Caco-2 (cell line): ENCODE data around the gene ADAM12. TPM values are rescaled to one million over a fixed set of nuclear protein-coding genes. Genes with fewer than 3 reads are reported as not detected.

Source experiments
- BruUV-seq: library from RNA; stranded (reverse); fragments of 400-500 nt; replicated peaks from 2 replicates; lab custom pipeline; 2021; lab: Mats Ljungman, UMichigan
- CTCF ChIA-PET: fragments of 300-600 bp; sonication (Branson Sonifier 250); formaldehyde crosslinking; loops from one replicate; lab custom pipeline; 2022; ENCODE audit warnings: antibody characterized with exemption; lab: Charles Lee
- POLR2A ChIA-PET: fragments of 300-600 bp; sonication (Branson Sonifier 250); formaldehyde crosslinking; loops from one replicate; lab custom pipeline; 2022; ENCODE audit warnings: antibody characterized with exemption; lab: Charles Lee
- DNase-seq, 2 experiments: peaks; one replicate each; pipeline versions ENCODE4 v3.0.0 to v3.0.0-alpha.2; 2020 to 2022
- H3K27me3 ChIP-seq: replicated peaks from 2 replicates; pipeline ENCODE4 v1.6.0; 2011; ENCODE audit warnings: low read length; ENCODE audit not compliant: control insufficient read depth, insufficient read depth
- H3K36me3 ChIP-seq: 2 replicates; pipeline ENCODE4 v1.5.1; 2011; ENCODE audit warnings: low read length; ENCODE audit not compliant: control insufficient read depth, insufficient read depth
- H3K4me1 ChIP-seq: fragments of 250-450 bp; sonication (Bioruptor Pico); 2 replicates; pipeline ENCODE4 v1.5.1; 2020; ENCODE audit warnings: mild to moderate bottlenecking
- H3K4me3 ChIP-seq: 2 replicates; pipeline ENCODE4 v1.5.1; 2011; ENCODE audit warnings: low read depth, mild to moderate bottlenecking, control low read depth, low read length
- H3K9me3 ChIP-seq: fragments of 250-450 bp; sonication (Bioruptor Pico); 2 replicates; pipeline ENCODE4 v1.5.1; 2020; ENCODE audit warnings: mild to moderate bottlenecking, moderate library complexity
- H3K27ac Mint-ChIP-seq: one replicate; pipeline ENCODE4 v1.8.0; 2022; ENCODE audit warnings: mixed read lengths; ENCODE audit not compliant: unreplicated experiment
- H3K27me3 Mint-ChIP-seq: one replicate; pipeline ENCODE4 v1.8.0; 2022; ENCODE audit warnings: mixed read lengths; ENCODE audit not compliant: insufficient read depth, unreplicated experiment
- H3K36me3 Mint-ChIP-seq: one replicate; pipeline ENCODE4 v1.8.0; 2022; ENCODE audit warnings: mild to moderate bottlenecking, mixed read lengths; ENCODE audit not compliant: insufficient read depth, unreplicated experiment
- H3K4me1 Mint-ChIP-seq: one replicate; pipeline ENCODE4 v1.8.0; 2022; ENCODE audit warnings: low read depth, mixed read lengths; ENCODE audit not compliant: unreplicated experiment
- H3K4me3 Mint-ChIP-seq: one replicate; pipeline ENCODE4 v1.8.0; 2022; ENCODE audit warnings: mild to moderate bottlenecking, moderate library complexity, mixed read lengths; ENCODE audit not compliant: unreplicated experiment
- H3K9me3 Mint-ChIP-seq: one replicate; pipeline ENCODE4 v1.8.0; 2022; ENCODE audit warnings: mixed read lengths; ENCODE audit not compliant: unreplicated experiment
- intact Hi-C: fragments of 100-400 bp; cut with micrococcal nuclease; formaldehyde crosslinking; loops from one replicate; pipeline ENCODE4 v1.10.0; 2022; ENCODE audit not compliant: unreplicated experiment
- total RNA-seq: library from RNA; stranded (reverse); gene quantifications from 2 replicates; pipeline ENCODE4 v1.2.3, GENCODE V29; 2022
- TF ChIP-seq, protein P1 (sequence below), 2 experiments: fragments of 200-600 bp in 1 of 2; IDR thresholded peaks; 1 replicate in 1 of 2; 2 replicates in 1 of 2; pipeline versions ENCODE4 v1.5.1 to v1.8.0; 2011 to 2022; ENCODE audit warnings: antibody characterized with exemption in 1 of 2, control low read depth in 1 of 2, inconsistent platforms in 1 of 2, low read depth in 1 of 2, low read length in 1 of 2, mild to moderate bottlenecking in 1 of 2, moderate library complexity in 1 of 2; ENCODE audit not compliant: insufficient read depth in 1 of 2, severe bottlenecking in 1 of 2, unreplicated experiment in 1 of 2

Gene ADAM12
- total RNA-seq, 1 experiment from 2014 or later, result not detected

DNA sequence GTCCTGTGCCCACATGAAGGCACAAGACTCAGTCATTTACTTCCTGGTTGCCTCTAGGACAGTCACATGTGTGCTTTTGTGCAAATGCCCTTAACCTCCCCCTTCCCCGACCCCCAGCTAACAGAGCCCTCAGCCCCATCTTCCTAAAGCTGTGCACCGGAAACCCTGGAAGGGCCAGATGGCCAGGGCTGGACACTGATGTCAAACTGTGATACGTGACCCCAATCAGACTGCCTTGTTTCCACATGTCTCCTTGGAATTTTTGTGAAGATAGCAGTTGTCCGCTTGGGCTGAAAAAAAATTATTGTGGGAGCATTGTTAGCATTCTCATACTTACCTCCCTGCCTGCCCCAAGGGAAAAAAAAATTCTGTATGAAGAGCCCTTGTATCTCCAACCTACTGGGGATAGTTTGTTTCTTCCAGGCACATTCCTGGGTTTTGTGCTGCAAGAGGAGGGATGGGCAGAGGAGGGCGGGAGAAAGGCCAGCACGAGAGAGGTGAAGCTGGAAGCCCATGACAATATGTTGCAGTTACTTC is 17.0 kb upstream of the ADAM12 start:
- no peak for DNase-seq
- ChIA-PET CTCF (no interaction called here), POLR2A (no interaction called here)
- no peaks in the 10 kb centered on the region for H3K4me1 ChIP-seq
- Mint-ChIP-seq H3K4me1 (no peaks in the 10 kb centered on the region), H3K27ac (no peak overlapping the region), H3K4me3 (no peak overlapping the region), H3K9me3 (no peaks in the 10 kb centered on the region), H3K27me3 (peaks cover 13% of the 10 kb centered on the region), H3K36me3 (no peaks in the 10 kb centered on the region)
- TF ChIP-seq, protein P1, sequence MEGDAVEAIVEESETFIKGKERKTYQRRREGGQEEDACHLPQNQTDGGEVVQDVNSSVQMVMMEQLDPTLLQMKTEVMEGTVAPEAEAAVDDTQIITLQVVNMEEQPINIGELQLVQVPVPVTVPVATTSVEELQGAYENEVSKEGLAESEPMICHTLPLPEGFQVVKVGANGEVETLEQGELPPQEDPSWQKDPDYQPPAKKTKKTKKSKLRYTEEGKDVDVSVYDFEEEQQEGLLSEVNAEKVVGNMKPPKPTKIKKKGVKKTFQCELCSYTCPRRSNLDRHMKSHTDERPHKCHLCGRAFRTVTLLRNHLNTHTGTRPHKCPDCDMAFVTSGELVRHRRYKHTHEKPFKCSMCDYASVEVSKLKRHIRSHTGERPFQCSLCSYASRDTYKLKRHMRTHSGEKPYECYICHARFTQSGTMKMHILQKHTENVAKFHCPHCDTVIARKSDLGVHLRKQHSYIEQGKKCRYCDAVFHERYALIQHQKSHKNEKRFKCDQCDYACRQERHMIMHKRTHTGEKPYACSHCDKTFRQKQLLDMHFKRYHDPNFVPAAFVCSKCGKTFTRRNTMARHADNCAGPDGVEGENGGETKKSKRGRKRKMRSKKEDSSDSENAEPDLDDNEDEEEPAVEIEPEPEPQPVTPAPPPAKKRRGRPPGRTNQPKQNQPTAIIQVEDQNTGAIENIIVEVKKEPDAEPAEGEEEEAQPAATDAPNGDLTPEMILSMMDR (IDR thresholded peaks at IDR 0.05; ENCODE audit: insufficient read depth in 1 of 2, low read depth in 1 of 2, low read length in 1 of 2, severe bottlenecking in 1 of 2, unreplicated experiment in 1 of 2), result no peak
- intact Hi-C loops, result no loop called here
- no peaks in the 10 kb centered on the region for H3K36me3 ChIP-seq
- H3K4me3 ChIP-seq, result no peak overlapping the region
- no peaks in the 10 kb centered on the region for H3K9me3 ChIP-seq
- H3K27me3 ChIP-seq, result no peaks in the 10 kb centered on the region
- no TSS peak for BruUV-seq

DNA sequence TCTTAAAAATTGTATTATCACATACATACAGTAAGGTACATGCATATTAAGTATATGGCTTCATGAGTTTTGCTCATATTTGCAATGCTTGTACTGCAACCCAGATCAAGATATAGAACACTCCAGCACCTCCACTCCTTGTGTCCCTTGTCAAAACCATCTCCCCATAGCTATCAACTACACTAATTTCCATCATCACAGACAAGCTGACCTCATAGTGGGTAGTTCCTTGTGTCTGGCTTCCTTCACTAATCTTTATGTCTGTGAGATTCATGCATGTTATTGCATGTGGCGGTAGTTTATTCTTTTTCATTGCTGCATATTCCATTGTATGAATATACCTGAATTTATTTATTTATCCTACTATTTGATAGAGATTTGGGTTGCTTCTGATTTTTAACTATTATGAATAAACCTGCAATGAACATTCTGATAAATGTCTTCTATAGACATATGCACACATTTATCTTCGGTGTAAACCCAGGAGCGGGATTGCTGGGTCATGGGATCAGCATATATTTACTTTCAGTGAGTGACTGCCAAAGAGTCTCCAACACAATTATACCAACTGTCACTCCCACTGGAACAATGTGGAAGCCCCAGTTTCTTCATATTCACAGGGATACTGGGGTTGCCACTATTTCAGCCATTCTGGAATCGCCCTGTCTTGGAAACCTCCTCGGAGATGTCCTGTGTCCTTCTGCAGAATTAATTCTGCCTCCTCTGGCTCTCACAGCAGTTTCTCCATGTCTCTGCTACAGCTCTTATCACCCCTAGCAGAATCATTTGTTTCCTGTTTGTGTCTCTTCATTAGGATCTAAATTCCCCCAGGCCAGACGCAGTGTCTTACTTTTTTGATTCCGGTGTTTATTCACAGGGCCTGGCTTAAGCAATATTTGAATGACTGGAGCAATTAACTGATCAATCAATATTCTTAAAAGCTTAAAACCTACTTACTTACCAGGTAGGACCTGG is 14.7 kb upstream of the ADAM12 start:
- Mint-ChIP-seq H3K27me3 (peaks cover 17% of the 10 kb centered on the region), H3K4me3 (no peak overlapping the region), H3K4me1 (no peaks in the 10 kb centered on the region), H3K36me3 (no peaks in the 10 kb centered on the region), H3K27ac (no peak overlapping the region), H3K9me3 (no peaks in the 10 kb centered on the region)
- Histone ChIP-seq H3K4me1 (no peaks in the 10 kb centered on the region), H3K9me3 (no peaks in the 10 kb centered on the region), H3K4me3 (no peak overlapping the region), H3K27me3 (no peaks in the 10 kb centered on the region), H3K36me3 (no peaks in the 10 kb centered on the region)
- no peak for DNase-seq
- intact Hi-C loops, result no loop called here
- CTCF ChIA-PET, result interaction anchor here (0.6 kb wide), 1 partner anchor 101 kb away, joined by 4 read pairs; no protein-coding TSS in a partner anchor
- no TSS peak for BruUV-seq
- TF ChIP-seq, protein P1 (IDR thresholded peaks at IDR 0.05; ENCODE audit: insufficient read depth in 1 of 2, low read depth in 1 of 2, low read length in 1 of 2, severe bottlenecking in 1 of 2, unreplicated experiment in 1 of 2), result no peak
- POLR2A ChIA-PET, result no interaction called here

DNA sequence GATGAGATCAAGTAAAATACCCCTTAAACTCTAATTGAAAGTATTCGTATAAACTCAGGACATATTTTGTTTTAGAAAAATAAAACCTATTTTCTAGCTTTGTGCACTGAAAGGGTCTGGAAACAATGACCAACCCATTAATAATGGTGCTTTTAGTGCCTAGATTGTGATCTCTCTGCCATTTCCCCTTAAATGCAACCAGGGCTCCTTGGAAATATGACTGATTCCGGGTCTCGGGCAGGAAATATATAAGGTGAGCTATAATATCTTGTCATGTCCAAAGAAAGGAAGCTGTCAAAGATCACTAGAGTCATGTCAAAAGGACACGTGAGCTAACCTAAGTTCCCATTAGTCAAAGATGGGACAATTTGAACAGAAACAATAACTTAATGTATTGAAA is 12.4 kb upstream of the ADAM12 start:
- no peaks in the 10 kb centered on the region for H3K4me1 Mint-ChIP-seq
- TF ChIP-seq, protein P1 (IDR thresholded peaks at IDR 0.05; ENCODE audit: insufficient read depth in 1 of 2, low read depth in 1 of 2, low read length in 1 of 2, severe bottlenecking in 1 of 2, unreplicated experiment in 1 of 2), result no peak
- H3K9me3 Mint-ChIP-seq, result no peaks in the 10 kb centered on the region
- Histone ChIP-seq H3K27me3 (no peaks in the 10 kb centered on the region), H3K4me1 (no peaks in the 10 kb centered on the region), H3K9me3 (no peaks in the 10 kb centered on the region), H3K4me3 (no peak overlapping the region), H3K36me3 (no peaks in the 10 kb centered on the region)
- no peaks in the 10 kb centered on the region for H3K36me3 Mint-ChIP-seq
- no peak overlapping the region for H3K4me3 Mint-ChIP-seq
- no TSS peak for BruUV-seq
- intact Hi-C loops, result no loop called here
- ChIA-PET POLR2A (no interaction called here), CTCF (no interaction called here)
- H3K27me3 Mint-ChIP-seq, result peaks cover 22% of the 10 kb centered on the region
- H3K27ac Mint-ChIP-seq, result no peak overlapping the region
- no peak for DNase-seq
